K562 (cell line): ENCODE results near the gene MMP10.

Experiments used
- E2F3 ChIP-seq: fragments of 250-450 bp; sonication (Bioruptor Pico); IDR thresholded peaks from 2 replicates; pipeline ENCODE4 v1.4.0; 2020; ENCODE audit warnings: mild to moderate bottlenecking
- FOXJ3 ChIP-seq: sonication (generic); formaldehyde crosslinking; IDR thresholded peaks from 2 replicates; pipeline ENCODE4 v1.4.0; 2020; ENCODE audit warnings: mild to moderate bottlenecking, missing genetic modification reagents
- MAX ChIP-seq: sonication (generic); formaldehyde crosslinking; IDR thresholded peaks from 2 replicates; pipeline ENCODE4 v1.9.0; 2022; ENCODE audit warnings: mild to moderate bottlenecking, missing genetic modification reagents
- ZNF431 ChIP-seq: sonication (generic); formaldehyde crosslinking; IDR thresholded peaks from 2 replicates; pipeline ENCODE4 v1.8.0; 2022; ENCODE audit warnings: mild to moderate bottlenecking, missing genetic modification reagents
- TF ChIP-seq, protein P1 (sequence below): fragments of 250-450 bp; sonication (Bioruptor Pico); IDR thresholded peaks from 2 replicates; pipeline ENCODE4 v1.5.0; 2020; ENCODE audit warnings: mild to moderate bottlenecking

DNA sequence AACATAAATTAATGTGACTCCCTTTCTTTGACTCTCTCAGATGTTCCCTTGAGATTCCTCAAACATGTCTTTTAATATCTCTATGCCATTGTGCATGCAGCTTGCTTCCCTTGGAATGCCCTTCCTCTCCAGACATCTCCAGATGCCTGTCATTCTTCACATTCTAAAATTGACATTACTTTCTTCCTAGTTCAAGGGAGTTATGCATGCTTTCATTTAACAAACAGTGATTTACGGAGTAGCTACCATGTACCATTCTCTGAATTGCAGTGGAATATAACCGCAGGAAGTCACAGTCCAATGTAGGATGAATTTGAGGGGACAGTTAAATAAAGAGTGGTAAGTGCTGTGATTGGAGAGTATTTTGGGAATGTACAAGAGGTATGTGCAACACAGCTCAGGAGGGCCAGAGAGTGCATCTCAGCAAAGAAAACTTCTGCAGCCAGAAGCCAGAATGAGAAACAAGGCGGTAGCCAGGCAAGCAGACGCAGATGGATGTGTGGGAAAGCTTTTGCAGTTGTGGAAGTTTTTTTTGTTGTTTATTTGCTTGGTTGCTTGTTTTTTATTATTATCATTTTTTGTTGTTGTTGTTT is 18.7 kb downstream of the MMP10 start:
- TF ChIP-seq FOXJ3 (CRISPR knock-in tag): no peak
- no peak for TF ChIP-seq ZNF431 (CRISPR knock-in tag)
- no peak for TF ChIP-seq MAX
- TF ChIP-seq E2F3 (CRISPR knock-in tag): no peak
- TF ChIP-seq, protein P1, sequence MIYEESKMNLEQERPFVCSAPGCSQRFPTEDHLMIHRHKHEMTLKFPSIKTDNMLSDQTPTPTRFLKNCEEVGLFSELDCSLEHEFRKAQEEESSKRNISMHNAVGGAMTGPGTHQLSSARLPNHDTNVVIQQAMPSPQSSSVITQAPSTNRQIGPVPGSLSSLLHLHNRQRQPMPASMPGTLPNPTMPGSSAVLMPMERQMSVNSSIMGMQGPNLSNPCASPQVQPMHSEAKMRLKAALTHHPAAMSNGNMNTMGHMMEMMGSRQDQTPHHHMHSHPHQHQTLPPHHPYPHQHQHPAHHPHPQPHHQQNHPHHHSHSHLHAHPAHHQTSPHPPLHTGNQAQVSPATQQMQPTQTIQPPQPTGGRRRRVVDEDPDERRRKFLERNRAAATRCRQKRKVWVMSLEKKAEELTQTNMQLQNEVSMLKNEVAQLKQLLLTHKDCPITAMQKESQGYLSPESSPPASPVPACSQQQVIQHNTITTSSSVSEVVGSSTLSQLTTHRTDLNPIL (CRISPR knock-in tag): no peak
